Body of pancreas (tissue), 4 donors: ENCODE results near the gene ASIC5. TPM values are rescaled to one million over a fixed set of nuclear protein-coding genes. Genes with fewer than 3 reads are reported as not detected.

ENCODE experiments used
- ATAC-seq: fragments of 150-250 bp; one replicate; pipeline ENCODE4 v1.9.1; 2016
- DNase-seq, 4 donors: peaks; one replicate each; pipeline ENCODE4 v3.0.0-alpha.2; 2019
- H3K27ac ChIP-seq, 4 donors: fragments of 200-600 bp; sonication (generic); 1 replicate in 3 of 4; 2 replicates in 1 of 4; pipeline versions ENCODE4 v1.5.1 to v1.6.1; 2016 to 2019; ENCODE audit warnings: mild to moderate bottlenecking in 1 of 4, mixed read lengths in 1 of 4, moderate library complexity in 1 of 4
- H3K27me3 ChIP-seq, 2 donors: fragments of 200-600 bp; sonication (generic); one replicate each; pipeline ENCODE4 v1.6.0; 2016; ENCODE audit warnings: mild to moderate bottlenecking in 1 of 2
- H3K36me3 ChIP-seq, 2 donors: fragments of 200-600 bp; sonication (generic); replicated peaks in 1 of 2; 2 replicates each; pipeline ENCODE4 v1.5.1; 2016; ENCODE audit warnings: low read depth in 2 of 2; ENCODE audit not compliant: insufficient read depth in 1 of 2
- H3K4me1 ChIP-seq: fragments of 200-600 bp; sonication (generic); one replicate; pipeline ENCODE4 v1.6.0; 2016
- H3K4me3 ChIP-seq, 2 donors: fragments of 200-600 bp; sonication (generic); 1 replicate in 1 of 2; 2 replicates in 1 of 2; pipeline ENCODE4 v1.5.1; 2016 to 2019
- H3K9me3 ChIP-seq, 3 donors: fragments of 200-600 bp; sonication (generic); 1 replicate in 2 of 3; 2 replicates in 1 of 3; pipeline ENCODE4 v1.5.1; 2016
- POLR2A ChIP-seq, 3 donors: fragments of 450-650 bp; IDR thresholded peaks; one replicate each; pipeline ENCODE4 v1.6.1; 2016; ENCODE audit warnings: antibody characterized with exemption in 3 of 3, mild to moderate bottlenecking in 2 of 3
- WGBS, 2 donors: methylation state at CpG; one replicate each; pipeline ENCODE4 v1.1.5; 2017; 5-methylcytosine and 5-hydroxymethylcytosine counted together
- intact Hi-C: fragments of 100-400 bp; cut with DNase I; formaldehyde crosslinking; loops from one replicate; pipeline ENCODE4 v1.15.1; 2023
- total RNA-seq, 2 donors: library from RNA; depleted of rRNA; stranded (reverse); fragments of >200 nt; gene quantifications; one replicate each; pipeline ENCODE4 v1.1.0, GENCODE V29; 2016
- TF ChIP-seq, protein P1 (sequence below), 7 experiments: fragments of 450-650 bp in 4 of 7; fragments of 200-600 bp in 3 of 7; sonication (generic) in 3 of 7; IDR thresholded peaks; one replicate each; pipeline ENCODE4 v1.5.1; 2016 to 2019; ENCODE audit warnings: antibody characterized with exemption in 7 of 7

The ASIC5 gene
- total RNA-seq, 2 donors from 2014 or later, result not detected

DNA sequence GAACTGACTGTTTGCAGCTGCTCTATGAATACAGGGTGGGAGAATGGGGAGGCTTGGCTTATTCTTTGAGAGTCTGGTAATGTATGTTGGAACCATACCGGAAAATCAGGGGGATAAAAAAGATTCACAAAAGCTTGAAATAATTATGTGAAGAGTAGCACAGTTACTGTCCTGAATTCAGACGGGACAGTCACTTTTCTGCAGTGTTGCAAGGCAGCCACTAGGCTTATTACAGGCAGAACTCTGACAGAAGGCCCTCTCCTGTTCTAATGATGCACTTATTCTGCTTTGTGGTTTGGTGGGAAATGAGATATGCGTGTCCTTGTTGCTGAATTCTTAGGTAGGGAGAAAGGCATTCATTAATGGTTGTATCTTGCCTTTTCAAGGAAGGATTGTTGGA, 70.1 kb downstream of the ASIC5 start:
- no peak for TF ChIP-seq POLR2A (IDR thresholded peaks at IDR 0.05)
- TF ChIP-seq, protein P1, sequence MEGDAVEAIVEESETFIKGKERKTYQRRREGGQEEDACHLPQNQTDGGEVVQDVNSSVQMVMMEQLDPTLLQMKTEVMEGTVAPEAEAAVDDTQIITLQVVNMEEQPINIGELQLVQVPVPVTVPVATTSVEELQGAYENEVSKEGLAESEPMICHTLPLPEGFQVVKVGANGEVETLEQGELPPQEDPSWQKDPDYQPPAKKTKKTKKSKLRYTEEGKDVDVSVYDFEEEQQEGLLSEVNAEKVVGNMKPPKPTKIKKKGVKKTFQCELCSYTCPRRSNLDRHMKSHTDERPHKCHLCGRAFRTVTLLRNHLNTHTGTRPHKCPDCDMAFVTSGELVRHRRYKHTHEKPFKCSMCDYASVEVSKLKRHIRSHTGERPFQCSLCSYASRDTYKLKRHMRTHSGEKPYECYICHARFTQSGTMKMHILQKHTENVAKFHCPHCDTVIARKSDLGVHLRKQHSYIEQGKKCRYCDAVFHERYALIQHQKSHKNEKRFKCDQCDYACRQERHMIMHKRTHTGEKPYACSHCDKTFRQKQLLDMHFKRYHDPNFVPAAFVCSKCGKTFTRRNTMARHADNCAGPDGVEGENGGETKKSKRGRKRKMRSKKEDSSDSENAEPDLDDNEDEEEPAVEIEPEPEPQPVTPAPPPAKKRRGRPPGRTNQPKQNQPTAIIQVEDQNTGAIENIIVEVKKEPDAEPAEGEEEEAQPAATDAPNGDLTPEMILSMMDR (IDR thresholded peaks at IDR 0.05), result peak in 4 of 7 experiments; percentile 10 to 33 (median 21)
- H3K4me3 ChIP-seq, result no peak overlapping the region
- H3K9me3 ChIP-seq, result no peaks in the 10 kb centered on the region
- no peak overlapping the region for H3K27ac ChIP-seq
- ATAC-seq (no peak), DNase-seq (no peak)
- no peaks in the 10 kb centered on the region for H3K36me3 ChIP-seq
- 73 to 83% methylated on average over 3 of the region's 3 CpGs for WGBS, 2 donors
- peaks cover 6% of the 10 kb centered on the region for H3K4me1 ChIP-seq
- no peaks in the 10 kb centered on the region for H3K27me3 ChIP-seq
- intact Hi-C loops, result no loop called here

DNA sequence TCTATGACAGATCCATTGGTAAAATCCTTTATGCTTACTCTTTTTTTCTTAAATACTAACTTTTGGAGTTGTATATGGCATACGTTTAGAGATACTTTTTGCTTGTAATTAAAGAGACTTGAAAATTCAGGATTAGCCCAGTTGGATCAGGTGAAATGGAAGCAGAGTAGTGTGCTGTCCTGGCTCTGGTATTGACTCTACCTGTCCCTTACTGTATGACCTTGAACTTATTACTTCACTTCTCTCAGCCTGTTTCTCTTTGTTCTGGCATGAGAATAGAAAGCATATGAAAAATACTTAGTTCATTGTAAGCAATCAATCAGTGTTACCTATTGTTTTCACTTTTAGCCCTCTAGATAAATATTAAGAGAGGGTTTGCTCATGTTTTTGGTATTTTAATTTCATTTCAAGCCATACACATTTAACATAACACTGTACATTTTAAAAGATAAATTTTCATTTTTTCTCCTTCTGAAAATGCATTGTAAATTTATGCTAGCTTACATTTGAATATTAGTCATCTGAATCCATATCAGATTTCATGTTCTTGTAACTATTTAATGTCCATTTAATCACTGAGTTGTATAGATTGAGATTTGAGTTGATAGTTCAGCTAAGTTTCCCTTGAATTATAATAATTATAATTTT, 71.4 kb downstream of the ASIC5 start:
- TF ChIP-seq, protein P1 (IDR thresholded peaks at IDR 0.05), result no peak
- TF ChIP-seq POLR2A (IDR thresholded peaks at IDR 0.05), result no peak
- intact Hi-C loops, result no loop called here
- no peak overlapping the region for H3K4me3 ChIP-seq
- H3K27me3 ChIP-seq, result no peaks in the 10 kb centered on the region
- no peak for DNase-seq
- H3K36me3 ChIP-seq, result no peaks in the 10 kb centered on the region
- WGBS, 2 donors, result 34 to 62% methylated on average over 1 of the region's 1 CpG
- H3K27ac ChIP-seq, result no peak overlapping the region
- H3K9me3 ChIP-seq, result no peaks in the 10 kb centered on the region
- peak; percentile 42 for ATAC-seq
- peaks cover 6% of the 10 kb centered on the region for H3K4me1 ChIP-seq

DNA sequence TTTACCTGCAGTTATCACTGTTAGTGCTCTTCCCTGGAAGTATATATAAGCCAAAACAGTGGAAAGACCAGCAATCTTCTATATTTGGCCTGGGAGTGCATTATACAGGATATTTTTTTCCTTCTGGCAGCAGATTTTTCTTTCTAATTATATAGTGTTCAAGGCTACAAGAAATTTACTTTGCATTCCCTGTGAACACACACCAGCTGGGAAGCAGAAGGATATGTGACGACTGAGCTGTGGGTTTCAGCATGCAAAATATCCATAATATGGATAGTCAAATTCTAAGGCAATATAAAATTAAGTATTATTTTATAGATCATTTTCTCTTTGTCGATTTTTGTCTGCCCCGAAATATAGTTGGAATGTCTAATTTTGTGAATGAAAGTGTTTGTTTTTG, 76.1 kb downstream of the ASIC5 start:
- Histone ChIP-seq H3K4me1 (peaks cover 11% of the 10 kb centered on the region), H3K27me3 (no peaks in the 10 kb centered on the region), H3K4me3 (no peak overlapping the region), H3K36me3 (no peaks in the 10 kb centered on the region), H3K27ac (no peak overlapping the region), H3K9me3 (no peaks in the 10 kb centered on the region)
- ATAC-seq (no peak), DNase-seq (no peak)
- 29 to 61% methylated on average over 3 of the region's 3 CpGs for WGBS, 2 donors
- TF ChIP-seq, protein P1 (IDR thresholded peaks at IDR 0.05), result no peak
- no peak for TF ChIP-seq POLR2A (IDR thresholded peaks at IDR 0.05)
- intact Hi-C loops, result loop anchor here (5.0 kb wide), 1 partner anchor 348 kb away; no protein-coding TSS in a partner anchor

DNA sequence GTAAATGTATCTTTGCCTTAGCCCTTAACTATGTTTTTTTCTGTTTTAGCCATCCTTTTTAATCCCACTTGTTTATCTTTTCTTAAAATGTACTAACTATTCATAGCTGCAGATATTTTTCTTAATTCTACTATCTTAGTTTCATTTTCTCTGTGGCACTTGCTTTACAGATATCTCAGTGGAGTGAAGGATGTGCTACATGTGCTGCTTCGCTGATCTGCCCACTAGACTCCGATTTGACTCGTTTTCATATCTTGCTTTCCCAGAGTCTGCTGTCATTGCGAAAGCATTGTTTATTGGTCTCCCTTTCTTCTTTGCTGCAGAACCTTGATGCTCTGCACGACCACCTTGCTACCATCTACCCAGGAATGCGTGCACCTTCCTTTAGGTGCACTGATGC, 76.7 kb downstream of the ASIC5 start:
- H3K27ac ChIP-seq, result no peak overlapping the region

More for the DNA sequence above, 76.7 kb downstream of the ASIC5 start:
- peaks cover 12% of the 10 kb centered on the region for H3K4me1 ChIP-seq
- H3K36me3 ChIP-seq, result no peaks in the 10 kb centered on the region
- ATAC-seq (no peak), DNase-seq (no peak)
- no peaks in the 10 kb centered on the region for H3K9me3 ChIP-seq
- no peak for TF ChIP-seq POLR2A (IDR thresholded peaks at IDR 0.05)
- TF ChIP-seq, protein P1 (IDR thresholded peaks at IDR 0.05), result no peak
- intact Hi-C loops, result loop anchor here (5.0 kb wide), 1 partner anchor 347 kb away; no protein-coding TSS in a partner anchor
- H3K4me3 ChIP-seq, result no peak overlapping the region
- WGBS, 2 donors, result 48 to 61% methylated on average over 6 of the region's 6 CpGs
- no peaks in the 10 kb centered on the region for H3K27me3 ChIP-seq
